Activated T-helper 1 cell treated with anti-CD3 and anti-CD28 coated beads, Interleukin-2, amount 50 U/mL, for 16 hours (primary cell): ENCODE data around the gene NEDD4L.

Experiments used
- DNase-seq, 2 donors: peaks; one replicate each; pipeline ENCODE4 v3.0.0-alpha.2; 2020; ENCODE audit warnings: low read depth in 1 of 2, low spot score in 1 of 2

The NEDD4L gene

DNA sequence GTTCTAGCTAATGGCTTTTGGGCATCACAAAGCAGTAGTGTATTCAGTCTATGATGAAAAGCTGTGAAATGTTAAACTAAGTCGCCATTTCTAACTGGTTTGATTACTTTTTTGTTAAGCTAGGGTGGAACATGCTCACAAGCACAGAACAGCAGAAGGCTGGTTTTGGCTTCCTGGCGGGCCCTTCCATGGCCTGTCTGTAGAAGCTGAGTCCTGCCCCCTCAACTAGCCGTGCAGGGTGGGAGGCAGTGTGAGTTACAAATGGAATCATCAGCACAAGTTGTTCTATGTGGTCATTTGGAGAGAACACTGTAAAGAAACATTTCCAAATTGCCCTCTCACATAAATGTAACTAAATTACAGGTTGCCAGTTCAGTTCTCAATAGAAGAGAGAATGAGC is 294.1 kb downstream of the NEDD4L start:
- DNase-seq, result no peak

GRCh38 chr18:58338961-58339592 is 295.1 kb downstream of the NEDD4L start:
- no peak for DNase-seq

DNA sequence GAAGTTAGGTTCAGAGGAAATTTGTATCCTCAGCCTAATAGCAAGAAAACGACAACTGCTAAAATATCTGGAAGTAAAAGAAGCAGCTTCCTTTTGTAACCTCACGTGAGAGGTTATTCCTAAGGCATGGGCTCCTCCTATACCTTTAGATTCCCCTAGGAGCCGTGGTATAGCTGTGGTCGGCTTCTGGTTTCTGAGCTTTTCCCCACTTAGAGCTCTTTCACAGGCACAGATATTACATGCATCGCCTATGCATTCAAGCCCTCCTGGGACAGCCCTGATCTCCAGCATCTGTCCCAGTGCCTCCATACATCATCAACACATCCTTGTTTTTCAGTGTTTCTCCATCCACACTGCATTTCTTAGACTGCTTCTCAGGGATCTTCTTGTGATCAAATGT is 295.9 kb downstream of the NEDD4L start:
- DNase-seq, result no peak

- no peak for DNase-seq
These were observed 297.9 kb downstream of the NEDD4L start for GRCh38 chr18:58341916-58342315.

DNA sequence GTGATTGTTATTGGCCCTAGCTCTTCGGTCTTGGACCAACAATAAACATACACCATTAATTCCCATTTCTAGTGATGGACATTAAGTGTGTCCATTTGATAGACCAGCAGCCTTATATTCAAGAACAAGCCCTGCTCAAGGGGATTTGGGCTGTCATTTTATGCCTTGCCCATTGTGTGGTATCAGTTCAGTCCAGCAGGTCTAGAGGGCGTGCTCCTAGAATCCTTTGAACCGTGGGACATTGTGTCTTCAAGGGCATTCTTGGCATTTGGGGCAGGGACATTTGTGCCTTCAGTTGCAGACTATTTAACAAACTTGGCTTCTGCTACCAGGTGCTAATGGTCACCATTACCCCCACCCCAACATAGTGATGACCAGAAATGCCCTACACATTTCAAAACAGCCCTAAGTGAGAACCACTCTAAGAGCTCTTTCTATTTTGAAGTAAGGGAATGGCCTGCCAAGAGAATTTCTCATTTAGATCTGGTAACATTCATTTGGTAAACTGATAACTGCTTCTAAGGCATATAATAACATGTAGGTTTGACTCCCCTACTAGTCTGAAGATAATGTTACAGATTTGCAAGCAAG is 300.1 kb downstream of the NEDD4L start:
- DNase-seq, result no peak

DNA sequence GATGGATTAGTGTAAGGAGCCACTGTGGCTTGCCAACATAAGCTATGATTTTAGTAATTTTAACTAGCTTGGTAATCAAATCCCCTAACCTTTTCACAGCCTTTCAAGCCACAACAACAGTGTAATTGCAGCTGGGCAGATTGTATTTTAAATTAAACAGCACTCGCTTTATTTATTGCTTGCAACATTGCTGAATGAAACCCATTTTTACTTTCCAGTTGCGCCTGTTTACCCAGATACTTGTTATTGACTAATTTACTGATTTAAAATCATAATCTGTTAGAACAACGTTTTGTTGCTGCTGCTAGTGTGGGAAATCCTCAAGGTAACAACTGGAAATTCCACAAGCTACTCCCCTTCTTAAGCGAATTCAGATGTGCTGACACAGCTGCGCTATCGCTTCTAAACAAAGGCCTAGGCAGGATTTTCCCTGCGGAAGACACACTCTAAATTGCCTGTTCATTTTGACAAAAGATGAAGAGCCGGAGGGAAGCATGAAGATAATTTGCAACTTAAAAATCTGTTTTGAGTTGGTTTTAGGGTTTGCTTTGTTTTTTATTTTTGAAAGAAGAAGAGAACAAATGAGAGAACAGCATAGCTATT is 300.9 kb downstream of the NEDD4L start:
- no peak for DNase-seq

- DNase-seq, result no peak
These were observed 301.8 kb downstream of the NEDD4L start for GRCh38 chr18:58345875-58346274.

DNA sequence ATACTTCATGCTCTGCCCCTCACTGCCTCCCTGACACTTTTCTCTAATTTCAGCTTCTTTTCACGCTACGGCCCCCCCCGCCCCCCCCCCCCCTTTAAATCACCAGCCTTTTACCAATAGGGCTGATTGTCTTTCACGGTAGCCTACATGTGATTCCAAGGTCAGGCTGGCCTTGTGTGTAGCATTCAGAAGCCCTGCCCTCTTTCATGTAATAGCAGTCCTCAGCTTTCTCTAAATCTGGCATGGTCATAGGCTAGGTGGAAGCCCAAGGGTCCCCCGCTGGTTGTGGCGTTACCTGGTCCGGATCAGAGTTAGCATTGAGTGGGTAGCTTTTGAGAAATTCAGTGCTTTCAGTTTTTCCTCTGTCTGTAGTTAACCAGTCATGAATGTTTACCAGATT is 303.1 kb downstream of the NEDD4L start:
- DNase-seq, result no peak

DNA sequence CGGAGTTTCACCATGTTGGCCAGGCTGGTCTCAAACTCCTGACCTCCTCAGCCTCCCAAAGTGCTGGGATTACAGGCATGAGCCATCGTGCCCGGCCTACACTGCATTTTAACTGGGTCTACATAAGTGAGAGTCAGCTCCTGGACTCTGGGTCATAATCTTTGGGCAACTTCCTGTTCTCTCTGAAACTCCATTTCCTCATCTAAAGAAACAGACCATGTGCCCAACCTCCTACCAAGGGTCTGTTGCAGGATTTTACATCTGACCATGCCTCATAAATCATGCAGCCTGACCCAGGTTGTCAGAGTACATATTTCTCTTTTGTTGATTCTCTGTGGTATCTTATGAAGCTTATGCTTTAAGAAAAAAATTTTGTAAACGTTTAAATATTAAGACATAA is 304.5 kb downstream of the NEDD4L start:
- DNase-seq, result no peak

- DNase-seq, result no peak
These were observed 304.9 kb downstream of the NEDD4L start for GRCh38 chr18:58348951-58349350.

DNA sequence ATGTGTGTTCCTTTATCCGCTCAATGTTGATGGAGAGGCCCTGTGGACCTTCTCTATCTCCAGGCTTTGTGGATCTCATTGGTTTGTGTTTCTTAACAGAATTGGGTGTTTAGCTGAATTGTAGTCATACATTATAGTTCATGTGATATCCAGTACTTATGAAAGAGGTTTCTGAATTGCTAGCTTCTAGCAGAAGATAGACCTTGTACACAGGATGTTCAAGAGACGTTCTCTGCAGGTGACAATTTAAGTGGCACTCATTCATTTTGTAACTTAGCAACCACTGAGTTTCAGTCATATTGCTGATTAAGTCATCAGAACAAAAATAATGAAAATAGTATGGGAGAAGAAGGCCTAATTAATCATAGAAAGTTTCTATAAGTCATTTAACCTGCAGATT is 305.6 kb downstream of the NEDD4L start:
- no peak for DNase-seq

- no peak for DNase-seq
These were observed 306.5 kb downstream of the NEDD4L start for GRCh38 chr18:58350526-58350925.

- no peak for DNase-seq
These were observed 307.8 kb downstream of the NEDD4L start for GRCh38 chr18:58351776-58352175.

DNA sequence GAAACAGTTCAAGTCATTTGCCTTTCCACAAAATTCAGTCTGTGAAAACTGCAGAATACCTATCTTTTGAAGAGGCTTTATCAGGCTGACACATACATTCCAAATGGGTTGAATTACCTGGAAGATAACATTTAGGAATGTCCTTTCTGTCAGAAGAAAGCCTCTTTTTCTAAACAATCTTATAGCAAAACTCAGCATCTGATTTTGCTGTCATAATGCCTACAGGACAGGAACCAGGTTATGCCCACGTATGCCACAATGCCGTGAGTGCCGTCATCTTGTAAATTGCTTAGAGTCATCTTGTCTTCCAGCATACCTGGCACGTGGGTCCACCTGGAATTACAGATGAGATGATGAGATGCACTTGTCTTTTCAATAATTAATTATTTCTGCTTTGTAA is 309.6 kb downstream of the NEDD4L start:
- DNase-seq, result no peak

- DNase-seq, result no peak
These were observed 310.0 kb downstream of the NEDD4L start for GRCh38 chr18:58354051-58354450.

DNA sequence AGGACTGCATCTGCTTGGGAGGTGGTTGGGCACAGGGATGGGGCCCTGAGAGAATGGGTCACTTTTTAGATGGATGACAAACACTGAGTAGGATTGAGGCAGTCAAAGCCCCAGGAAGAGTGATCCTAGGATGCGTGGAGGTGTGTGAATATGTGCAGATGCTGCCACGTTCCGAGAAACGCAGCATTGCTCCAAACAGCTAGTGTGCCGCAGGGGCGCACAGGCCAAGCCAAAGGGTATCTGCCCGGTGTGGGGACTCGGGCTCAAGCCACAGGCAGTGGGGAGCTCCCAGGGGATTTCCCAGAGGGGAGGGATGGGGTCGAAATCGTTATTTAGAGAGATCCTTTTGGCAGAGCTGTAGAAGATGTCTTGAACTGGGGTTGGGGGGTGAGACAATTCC is 310.8 kb downstream of the NEDD4L start:
- DNase-seq, result no peak

GRCh38 chr18:58355243-58355642 is 311.2 kb downstream of the NEDD4L start:
- no peak for DNase-seq

DNA sequence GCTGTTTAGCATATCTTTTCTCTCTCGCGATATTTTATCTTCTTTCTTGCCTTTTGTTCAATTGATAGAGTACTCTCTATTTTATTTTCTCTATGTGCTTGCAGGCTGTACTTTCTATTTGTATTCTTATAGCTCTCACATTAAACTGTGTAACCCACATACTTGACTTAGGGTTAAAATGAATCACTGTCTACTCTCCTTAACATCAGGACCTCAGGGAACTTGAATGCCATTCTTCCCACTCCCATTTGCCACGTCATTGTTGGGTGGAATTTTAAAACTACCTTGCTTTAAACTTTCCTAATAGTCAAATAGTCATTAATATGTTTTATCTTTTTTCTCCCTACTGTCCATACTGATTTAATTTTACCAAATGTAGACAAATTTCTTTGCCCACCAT is 315.2 kb downstream of the NEDD4L start:
- no peak for DNase-seq

DNA sequence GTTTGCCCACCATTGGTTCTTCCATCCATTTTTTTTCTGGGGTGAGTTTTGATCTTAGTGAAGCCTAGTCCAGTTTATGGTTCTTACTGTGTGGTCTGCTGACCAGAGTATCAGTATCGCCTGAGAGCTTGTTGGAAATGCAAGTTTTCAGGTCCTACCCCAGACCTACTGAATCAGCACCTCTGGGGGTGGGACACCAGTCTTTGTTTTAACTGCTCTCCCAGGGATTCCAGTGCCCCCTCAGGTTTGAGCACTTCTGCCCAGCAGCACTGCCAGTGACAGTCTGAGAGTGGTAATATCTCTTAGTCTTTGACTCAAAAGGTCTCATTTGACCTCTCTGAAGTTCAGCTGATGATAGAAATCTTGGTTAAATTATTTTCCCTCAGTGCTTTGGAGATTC is 315.6 kb downstream of the NEDD4L start:
- no peak for DNase-seq

DNA sequence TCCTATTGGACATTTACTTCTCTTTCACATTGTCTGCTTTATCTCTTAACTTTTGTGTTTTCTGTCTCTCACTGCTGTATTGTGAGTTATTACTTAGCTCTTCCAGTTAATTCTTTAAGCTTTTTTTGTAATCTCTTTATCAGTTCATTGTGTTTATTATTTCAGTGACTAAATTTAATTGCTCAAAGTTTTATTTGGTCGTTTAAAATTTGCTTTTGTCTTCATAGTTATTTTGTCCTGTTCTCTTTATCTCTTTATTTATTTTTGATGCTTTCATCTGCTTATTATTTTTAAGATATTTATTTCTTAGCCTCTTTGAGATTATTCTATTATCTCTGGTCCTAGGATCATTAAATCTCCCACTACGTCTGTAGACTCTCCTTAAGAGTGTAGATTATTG is 316.3 kb downstream of the NEDD4L start:
- no peak for DNase-seq

- no peak for DNase-seq
These were observed 317.2 kb downstream of the NEDD4L start for GRCh38 chr18:58361212-58361611.

DNA sequence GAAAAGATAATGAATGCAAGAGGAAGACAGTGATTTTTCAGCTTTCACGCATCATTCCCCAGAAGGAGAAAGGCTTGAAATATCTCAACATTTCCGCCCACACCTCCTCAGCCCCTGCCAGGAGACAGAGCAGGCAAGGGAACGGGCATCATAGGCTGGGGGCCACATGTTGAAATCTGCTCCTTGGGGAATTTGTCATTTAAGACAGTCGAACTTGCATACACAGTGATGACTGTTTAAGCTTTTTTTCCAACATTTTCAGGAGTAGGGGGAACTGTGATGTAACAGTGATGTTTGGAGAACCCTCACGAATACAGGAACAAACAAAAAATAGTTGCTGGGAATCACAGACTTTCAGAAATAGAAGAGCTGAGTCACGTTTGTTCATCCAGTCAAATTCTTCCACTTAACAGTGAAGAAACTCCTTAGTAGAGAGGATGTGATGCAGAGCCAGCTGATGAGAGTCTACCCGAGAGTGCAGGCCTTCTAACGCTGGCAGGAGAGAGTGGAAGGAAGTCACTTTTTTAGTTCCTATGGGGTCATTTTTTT is 318.1 kb downstream of the NEDD4L start:
- no peak for DNase-seq

DNA sequence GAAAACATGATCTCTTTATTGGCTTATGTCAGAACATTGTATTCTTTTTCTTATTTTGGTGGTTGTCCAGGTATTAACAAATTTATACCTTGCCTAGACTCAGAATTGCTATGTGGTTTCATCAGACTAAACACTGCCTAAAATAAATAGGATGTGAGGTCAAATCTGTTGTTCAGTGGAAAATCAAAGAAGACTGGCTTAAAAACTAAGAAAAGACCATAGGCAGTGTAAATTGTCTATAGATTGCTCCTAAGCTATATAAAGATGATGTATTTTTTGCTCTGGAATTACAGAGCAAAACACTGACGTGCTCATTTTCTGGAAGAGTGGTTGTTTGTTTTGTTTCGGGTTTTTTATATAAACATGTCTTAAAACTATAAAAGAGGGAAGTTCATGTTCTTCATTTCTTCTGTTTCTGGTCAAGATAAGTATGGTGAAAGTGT is 318.8 kb downstream of the NEDD4L start:
- no peak for DNase-seq
